HCT116 (cell line): ENCODE measurements around the gene EML4. TPM values are rescaled to one million over a fixed set of nuclear protein-coding genes. Genes with fewer than 3 reads are reported as not detected.

ENCODE experiments used
- ATAC-seq: fragments of 200-7000 bp; cut with Tn5 transposase; 2 replicates; pipeline ENCODE4 v1.9.1; 2020; ENCODE audit warnings: mild to moderate bottlenecking, moderate library complexity
- BruUV-seq: library from RNA; stranded (reverse); fragments of 400-500 nt; replicated peaks from 2 replicates; lab custom pipeline; 2021; lab: Mats Ljungman, UMichigan
- CTCF ChIA-PET: fragments of 300-600 bp; sonication (Branson Sonifier 250); formaldehyde crosslinking; loops from one replicate; lab custom pipeline; 2021; ENCODE audit warnings: antibody characterized with exemption; lab: Charles Lee
- POLR2A ChIA-PET: fragments of 300-600, 350-600 bp; sonication (Branson Sonifier 250); formaldehyde crosslinking; loops from one replicate; lab custom pipeline; 2021; ENCODE audit warnings: antibody characterized with exemption; lab: Charles Lee
- RAD21 ChIA-PET, 2 experiments: fragments of 300-600 bp; sonication (Branson Sonifier 250); formaldehyde crosslinking; loops; one replicate each; lab custom pipeline; 2023; ENCODE audit warnings: low total read pairs in 2 of 2; ENCODE audit not compliant: uncharacterized antibody in 2 of 2, unreplicated experiment in 2 of 2, low non-redundant PET in 1 of 2; lab: Charles Lee
- DNase-seq: peaks from one replicate; pipeline ENCODE4 v3.0.0-alpha.2; 2010; ENCODE audit warnings: low read depth, low spot score
- H2AFZ ChIP-seq: fragments of 200-600 bp; shearing (Covaris generic), sonication (generic); 2 replicates; pipeline ENCODE4 v1.6.1; 2017; ENCODE audit warnings: low read depth, mixed run types, mixed read lengths, antibody characterized with exemption, low read length; ENCODE audit not compliant: poor library complexity, severe bottlenecking
- H3K27ac ChIP-seq: 2 replicates; pipeline ENCODE4 v1.5.1; 2012; ENCODE audit warnings: low read depth, low read length
- H3K27me3 ChIP-seq: fragments of 200-600 bp; sonication (generic); 2 replicates; pipeline ENCODE4 v1.6.1; 2016; ENCODE audit warnings: mixed run types, low read length, mixed read lengths; ENCODE audit not compliant: insufficient read depth
- H3K36me3 ChIP-seq, 2 experiments: fragments of 200-500 bp in 1 of 2; fragments of 200-600 bp in 1 of 2; sonication (Bioruptor generic) in 1 of 2; sonication (generic) in 1 of 2; 2 replicates each; pipeline versions ENCODE4 v1.5.1 to v1.6.1; 2014 to 2016; ENCODE audit warnings: low read length in 2 of 2, inconsistent platforms in 1 of 2, mixed read lengths in 1 of 2, mixed run types in 1 of 2; ENCODE audit not compliant: insufficient read depth in 2 of 2, control insufficient read depth in 1 of 2
- H3K4me1 ChIP-seq, 2 experiments: fragments of 200-600 bp in 1 of 2; sonication (generic) in 1 of 2; 2 replicates each; pipeline versions ENCODE4 v1.5.1 to v1.6.1; 2012 to 2017; ENCODE audit warnings: low read length in 2 of 2, inconsistent platforms in 1 of 2, mild to moderate bottlenecking in 1 of 2, mixed read lengths in 1 of 2, mixed run types in 1 of 2, moderate library complexity in 1 of 2; ENCODE audit not compliant: insufficient read depth in 2 of 2, control insufficient read depth in 1 of 2
- H3K4me2 ChIP-seq: fragments of 200-600 bp; sonication (generic); 2 replicates; pipeline ENCODE4 v1.6.1; 2017; ENCODE audit warnings: mixed run types, low read length, mixed read lengths
- H3K4me3 ChIP-seq, 2 experiments: fragments of 200-600 bp in 1 of 2; sonication (generic) in 1 of 2; replicated peaks in 1 of 2; 2 replicates each; pipeline ENCODE4 v1.5.1; 2011 to 2016; ENCODE audit warnings: low read length in 2 of 2, control low read depth in 1 of 2, low read depth in 1 of 2, mild to moderate bottlenecking in 1 of 2, mixed read lengths in 1 of 2, mixed run types in 1 of 2
- H3K79me2 ChIP-seq: fragments of 200-600 bp; sonication (generic); 2 replicates; pipeline ENCODE4 v1.6.1; 2017; ENCODE audit warnings: mild to moderate bottlenecking, mixed run types, low read length, moderate library complexity, mixed read lengths; ENCODE audit not compliant: insufficient read depth
- H3K9ac ChIP-seq: fragments of 200-600 bp; sonication (generic); 2 replicates; pipeline ENCODE4 v1.6.1; 2016; ENCODE audit warnings: low read length, mixed read lengths
- H3K9me2 ChIP-seq: fragments of 200-600 bp; sonication (generic), shearing (Covaris generic); 2 replicates; pipeline ENCODE4 v1.6.1; 2017; ENCODE audit warnings: mixed run types, mild to moderate bottlenecking, moderate library complexity; ENCODE audit not compliant: insufficient read depth
- H3K9me3 ChIP-seq, 2 experiments: fragments of 200-500 bp in 1 of 2; fragments of 200-600 bp in 1 of 2; sonication (Bioruptor generic) in 1 of 2; sonication (generic) in 1 of 2; 2 replicates each; pipeline ENCODE4 v1.6.1; 2014 to 2017; ENCODE audit warnings: low read length in 2 of 2, mixed read lengths in 2 of 2, inconsistent platforms in 1 of 2, low read depth in 1 of 2, mild to moderate bottlenecking in 1 of 2, mixed run types in 1 of 2, moderate library complexity in 1 of 2; ENCODE audit not compliant: control insufficient read depth in 1 of 2, insufficient read depth in 1 of 2
- H4K20me1 ChIP-seq: fragments of 200-600 bp; sonication (generic), shearing (Covaris generic); 2 replicates; pipeline ENCODE4 v1.6.1; 2017; ENCODE audit warnings: mixed run types, mild to moderate bottlenecking, moderate library complexity; ENCODE audit not compliant: insufficient read depth
- CEBPB ChIP-seq: IDR thresholded peaks from 2 replicates; pipeline ENCODE4 v1.6.1; 2012; ENCODE audit warnings: low read depth
- EGR1 ChIP-seq: IDR thresholded peaks from 2 replicates; pipeline ENCODE4 v1.6.1; 2012; ENCODE audit warnings: low read depth
- ELF1 ChIP-seq: IDR thresholded peaks from 2 replicates; pipeline ENCODE4 v1.6.1; 2012; ENCODE audit warnings: low read depth, borderline replicate concordance
- EZH2 ChIP-seq: fragments of 200-600 bp; sonication (generic); IDR thresholded peaks from 2 replicates; pipeline ENCODE4 v1.6.1; 2017; ENCODE audit warnings: antibody characterized with exemption, mixed run types
- FOSL1 ChIP-seq: IDR thresholded peaks from 2 replicates; pipeline ENCODE4 v1.6.1; 2012; ENCODE audit warnings: low read depth
- POLR2A ChIP-seq: IDR thresholded peaks from 2 replicates; pipeline ENCODE4 v1.7.0; 2011; ENCODE audit warnings: borderline replicate concordance; ENCODE audit not compliant: insufficient read depth, insufficient read length; ENCODE audit errors: extremely low read depth
- RAD21 ChIP-seq: IDR thresholded peaks from 2 replicates; pipeline ENCODE4 v1.6.1; 2012; ENCODE audit warnings: low read depth, mild to moderate bottlenecking
- SIN3A ChIP-seq: IDR thresholded peaks from 2 replicates; pipeline ENCODE4 v1.6.1; 2012; ENCODE audit warnings: low read depth
- SRF ChIP-seq: IDR thresholded peaks from 2 replicates; pipeline ENCODE4 v1.6.1; 2012; ENCODE audit warnings: low read depth
- TCF7L2 ChIP-seq: IDR thresholded peaks from 2 replicates; pipeline ENCODE4 v1.7.0; 2011; ENCODE audit warnings: borderline replicate concordance, inconsistent platforms; ENCODE audit not compliant: insufficient read depth, insufficient read length; ENCODE audit errors: extremely low read depth
- YY1 ChIP-seq: IDR thresholded peaks from 2 replicates; pipeline ENCODE4 v1.6.1; 2011; ENCODE audit warnings: low read length, low read depth, moderate library complexity, mild to moderate bottlenecking; ENCODE audit not compliant: insufficient replicate concordance; ENCODE audit errors: extremely low read depth
- ZFX ChIP-seq: fragments of 450-650 bp; IDR thresholded peaks from 2 replicates; pipeline ENCODE4 v1.6.1; 2017
- ZNF274 ChIP-seq: fragments of 200-500 bp; sonication (Bioruptor generic); IDR thresholded peaks from 2 replicates; pipeline ENCODE4 v1.6.1; 2014; ENCODE audit warnings: mild to moderate bottlenecking, low read depth, low read length, inconsistent platforms
- intact Hi-C: fragments of 100-400 bp; cut with micrococcal nuclease; formaldehyde crosslinking; loops from 2 replicates; pipeline ENCODE4 v1.10.0; 2022
- total RNA-seq: library from RNA; stranded (reverse); gene quantifications from one replicate; pipeline ENCODE4 v1.2.1, GENCODE V29; 2021; ENCODE audit not compliant: unreplicated experiment
- TF ChIP-seq, protein P1 (sequence below): IDR thresholded peaks from 2 replicates; pipeline ENCODE4 v1.6.1; 2011; ENCODE audit warnings: mild to moderate bottlenecking, low read length, moderate library complexity; ENCODE audit not compliant: insufficient replicate concordance; ENCODE audit errors: extremely low read depth
- TF ChIP-seq, protein P2 (sequence below): IDR thresholded peaks from 2 replicates; pipeline ENCODE4 v1.6.1; 2012
- TF ChIP-seq, protein P3 (sequence below): IDR thresholded peaks from 2 replicates; pipeline ENCODE4 v1.6.1; 2012
- TF ChIP-seq, protein P4 (sequence below): IDR thresholded peaks from 2 replicates; pipeline ENCODE4 v1.6.1; 2012; ENCODE audit warnings: low read depth
- TF ChIP-seq, protein P5 (sequence below), 3 experiments: fragments of 200-600 bp in 1 of 3; sonication (generic) in 1 of 3; IDR thresholded peaks in 2 of 3; conservative IDR thresholded peaks in 1 of 3; 2 replicates each; pipeline ENCODE4 v1.5.1; 2012 to 2017; ENCODE audit warnings: low read depth in 2 of 3, low read length in 2 of 3, antibody characterized with exemption in 1 of 3, borderline replicate concordance in 1 of 3, control low read depth in 1 of 3, mild to moderate bottlenecking in 1 of 3, mixed read lengths in 1 of 3, mixed run types in 1 of 3, moderate library complexity in 1 of 3; ENCODE audit not compliant: insufficient read depth in 1 of 3

EML4 gene
- total RNA-seq, 1 experiment from 2014 or later: 53.5 TPM

DNA sequence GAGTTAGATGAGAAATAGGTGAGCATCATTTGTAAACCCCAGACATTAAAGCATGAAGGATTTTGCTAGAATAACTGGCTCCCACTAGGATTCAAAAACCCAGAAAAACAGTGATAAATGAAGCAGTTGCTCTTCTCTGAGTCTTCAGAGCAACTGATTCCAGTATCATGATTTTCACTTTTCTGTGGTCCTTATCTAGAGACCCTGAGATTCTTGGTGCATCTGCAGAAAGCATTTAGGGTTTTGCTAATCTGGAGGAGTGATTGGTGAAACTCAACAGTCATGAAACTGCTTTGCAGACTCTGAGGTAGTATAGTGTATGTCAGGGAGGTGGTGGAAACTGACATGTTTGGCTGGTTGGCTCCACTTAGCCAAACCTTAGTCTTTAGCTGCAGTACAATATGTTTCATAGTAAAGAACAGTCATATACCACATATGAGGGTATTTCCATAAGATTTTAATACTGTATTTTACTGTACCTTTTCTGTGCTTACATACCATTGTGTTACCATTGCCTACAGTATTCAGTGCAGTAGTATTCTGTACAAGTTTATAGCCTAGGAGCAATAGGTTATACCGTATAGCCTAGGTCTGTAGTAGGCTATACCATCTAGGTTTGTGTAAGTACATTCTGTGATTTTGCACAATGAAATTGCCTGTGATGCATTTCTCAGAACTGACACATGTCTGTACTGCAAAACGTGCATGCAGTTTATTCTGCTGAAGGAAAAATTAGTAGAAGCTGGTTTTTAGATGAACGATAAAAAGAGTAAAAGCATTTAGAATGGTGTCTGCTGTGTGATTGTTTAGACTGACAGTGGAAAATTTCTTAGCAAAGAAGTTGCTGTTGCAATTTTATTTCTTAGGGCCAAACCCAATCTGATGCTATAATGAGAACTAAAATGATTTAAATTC lies 23.8 kb downstream of the EML4 start:
- POLR2A ChIA-PET: no interaction called here
- no TSS peak for BruUV-seq

More for the DNA sequence above, 23.8 kb downstream of the EML4 start:
- CTCF ChIA-PET: no interaction called here
- Histone ChIP-seq H2AFZ (no peak overlapping the region), H3K27me3 (no peaks in the 10 kb centered on the region), H4K20me1 (peaks cover 14% of the 10 kb centered on the region; the same call in 1 of the 2 replicates), H3K27ac (no peak overlapping the region), H3K36me3 (no peaks in the 10 kb centered on the region), H3K9me2 (no peaks in the 10 kb centered on the region), H3K4me3 (no peak overlapping the region), H3K4me2 (no peak overlapping the region), H3K9me3 (no peaks in the 10 kb centered on the region), H3K4me1 (peaks cover 22 to 37% of the 10 kb centered on the region in 2 experiments), H3K9ac (no peak overlapping the region), H3K79me2 (peaks cover 95% of the 10 kb centered on the region)
- TF ChIP-seq, protein P1, sequence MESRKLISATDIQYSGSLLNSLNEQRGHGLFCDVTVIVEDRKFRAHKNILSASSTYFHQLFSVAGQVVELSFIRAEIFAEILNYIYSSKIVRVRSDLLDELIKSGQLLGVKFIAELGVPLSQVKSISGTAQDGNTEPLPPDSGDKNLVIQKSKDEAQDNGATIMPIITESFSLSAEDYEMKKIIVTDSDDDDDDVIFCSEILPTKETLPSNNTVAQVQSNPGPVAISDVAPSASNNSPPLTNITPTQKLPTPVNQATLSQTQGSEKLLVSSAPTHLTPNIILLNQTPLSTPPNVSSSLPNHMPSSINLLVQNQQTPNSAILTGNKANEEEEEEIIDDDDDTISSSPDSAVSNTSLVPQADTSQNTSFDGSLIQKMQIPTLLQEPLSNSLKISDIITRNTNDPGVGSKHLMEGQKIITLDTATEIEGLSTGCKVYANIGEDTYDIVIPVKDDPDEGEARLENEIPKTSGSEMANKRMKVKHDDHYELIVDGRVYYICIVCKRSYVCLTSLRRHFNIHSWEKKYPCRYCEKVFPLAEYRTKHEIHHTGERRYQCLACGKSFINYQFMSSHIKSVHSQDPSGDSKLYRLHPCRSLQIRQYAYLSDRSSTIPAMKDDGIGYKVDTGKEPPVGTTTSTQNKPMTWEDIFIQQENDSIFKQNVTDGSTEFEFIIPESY: no peak
- TF ChIP-seq FOSL1 (no peak), POLR2A (no peak), EZH2 (no peak), CEBPB (no peak), EGR1 (no peak), ELF1 (no peak), TCF7L2 (no peak), ZNF274 (no peak), SIN3A (no peak), SRF (no peak), YY1 (no peak), ZFX (no peak), RAD21 (no peak)
- TF ChIP-seq, protein P2, sequence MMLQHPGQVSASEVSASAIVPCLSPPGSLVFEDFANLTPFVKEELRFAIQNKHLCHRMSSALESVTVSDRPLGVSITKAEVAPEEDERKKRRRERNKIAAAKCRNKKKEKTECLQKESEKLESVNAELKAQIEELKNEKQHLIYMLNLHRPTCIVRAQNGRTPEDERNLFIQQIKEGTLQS: no peak
- TF ChIP-seq, protein P3, sequence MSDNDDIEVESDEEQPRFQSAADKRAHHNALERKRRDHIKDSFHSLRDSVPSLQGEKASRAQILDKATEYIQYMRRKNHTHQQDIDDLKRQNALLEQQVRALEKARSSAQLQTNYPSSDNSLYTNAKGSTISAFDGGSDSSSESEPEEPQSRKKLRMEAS: no peak
- TF ChIP-seq, protein P4, sequence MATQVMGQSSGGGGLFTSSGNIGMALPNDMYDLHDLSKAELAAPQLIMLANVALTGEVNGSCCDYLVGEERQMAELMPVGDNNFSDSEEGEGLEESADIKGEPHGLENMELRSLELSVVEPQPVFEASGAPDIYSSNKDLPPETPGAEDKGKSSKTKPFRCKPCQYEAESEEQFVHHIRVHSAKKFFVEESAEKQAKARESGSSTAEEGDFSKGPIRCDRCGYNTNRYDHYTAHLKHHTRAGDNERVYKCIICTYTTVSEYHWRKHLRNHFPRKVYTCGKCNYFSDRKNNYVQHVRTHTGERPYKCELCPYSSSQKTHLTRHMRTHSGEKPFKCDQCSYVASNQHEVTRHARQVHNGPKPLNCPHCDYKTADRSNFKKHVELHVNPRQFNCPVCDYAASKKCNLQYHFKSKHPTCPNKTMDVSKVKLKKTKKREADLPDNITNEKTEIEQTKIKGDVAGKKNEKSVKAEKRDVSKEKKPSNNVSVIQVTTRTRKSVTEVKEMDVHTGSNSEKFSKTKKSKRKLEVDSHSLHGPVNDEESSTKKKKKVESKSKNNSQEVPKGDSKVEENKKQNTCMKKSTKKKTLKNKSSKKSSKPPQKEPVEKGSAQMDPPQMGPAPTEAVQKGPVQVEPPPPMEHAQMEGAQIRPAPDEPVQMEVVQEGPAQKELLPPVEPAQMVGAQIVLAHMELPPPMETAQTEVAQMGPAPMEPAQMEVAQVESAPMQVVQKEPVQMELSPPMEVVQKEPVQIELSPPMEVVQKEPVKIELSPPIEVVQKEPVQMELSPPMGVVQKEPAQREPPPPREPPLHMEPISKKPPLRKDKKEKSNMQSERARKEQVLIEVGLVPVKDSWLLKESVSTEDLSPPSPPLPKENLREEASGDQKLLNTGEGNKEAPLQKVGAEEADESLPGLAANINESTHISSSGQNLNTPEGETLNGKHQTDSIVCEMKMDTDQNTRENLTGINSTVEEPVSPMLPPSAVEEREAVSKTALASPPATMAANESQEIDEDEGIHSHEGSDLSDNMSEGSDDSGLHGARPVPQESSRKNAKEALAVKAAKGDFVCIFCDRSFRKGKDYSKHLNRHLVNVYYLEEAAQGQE: no peak
- TF ChIP-seq, protein P5, sequence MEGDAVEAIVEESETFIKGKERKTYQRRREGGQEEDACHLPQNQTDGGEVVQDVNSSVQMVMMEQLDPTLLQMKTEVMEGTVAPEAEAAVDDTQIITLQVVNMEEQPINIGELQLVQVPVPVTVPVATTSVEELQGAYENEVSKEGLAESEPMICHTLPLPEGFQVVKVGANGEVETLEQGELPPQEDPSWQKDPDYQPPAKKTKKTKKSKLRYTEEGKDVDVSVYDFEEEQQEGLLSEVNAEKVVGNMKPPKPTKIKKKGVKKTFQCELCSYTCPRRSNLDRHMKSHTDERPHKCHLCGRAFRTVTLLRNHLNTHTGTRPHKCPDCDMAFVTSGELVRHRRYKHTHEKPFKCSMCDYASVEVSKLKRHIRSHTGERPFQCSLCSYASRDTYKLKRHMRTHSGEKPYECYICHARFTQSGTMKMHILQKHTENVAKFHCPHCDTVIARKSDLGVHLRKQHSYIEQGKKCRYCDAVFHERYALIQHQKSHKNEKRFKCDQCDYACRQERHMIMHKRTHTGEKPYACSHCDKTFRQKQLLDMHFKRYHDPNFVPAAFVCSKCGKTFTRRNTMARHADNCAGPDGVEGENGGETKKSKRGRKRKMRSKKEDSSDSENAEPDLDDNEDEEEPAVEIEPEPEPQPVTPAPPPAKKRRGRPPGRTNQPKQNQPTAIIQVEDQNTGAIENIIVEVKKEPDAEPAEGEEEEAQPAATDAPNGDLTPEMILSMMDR (IDR thresholded peaks at IDR 0.05 in 2 of 3, conservative IDR thresholded peaks at IDR 0.05 in 1 of 3; ENCODE audit: borderline replicate concordance in 1 of 3, insufficient read depth in 1 of 3, low read depth in 2 of 3, low read length in 2 of 3): no peak
- RAD21 ChIA-PET: no interaction called here
- DNase-seq (no peak), ATAC-seq (no peak)
- intact Hi-C loops: no loop called here
